Karpas-422 (cell line): Measurements from ENCODE around the gene GPR31. TPM values are rescaled to one million over a fixed set of nuclear protein-coding genes. Genes with fewer than 3 reads are reported as not detected.

Experiments
- DNase-seq: peaks from one replicate; pipeline ENCODE4 v3.0.0-alpha.2; 2015
- H2AFZ ChIP-seq: fragments of 200-600 bp; sonication (generic); 2 replicates; pipeline ENCODE4 v1.6.1; 2014; ENCODE audit warnings: antibody characterized with exemption, low read length, mixed read lengths
- H3K27ac ChIP-seq: fragments of 200-600 bp; sonication (generic); 2 replicates; pipeline ENCODE4 v1.5.1; 2014; ENCODE audit warnings: mild to moderate bottlenecking, low read length, moderate library complexity
- H3K27me3 ChIP-seq: fragments of 200-600 bp; sonication (generic); 2 replicates; pipeline ENCODE4 v1.6.1; 2014; ENCODE audit warnings: low read length, mixed read lengths
- H3K36me3 ChIP-seq: fragments of 200-600 bp; sonication (generic); 2 replicates; pipeline ENCODE4 v1.6.1; 2014; ENCODE audit warnings: low read length, mixed read lengths; ENCODE audit not compliant: insufficient read depth
- H3K4me1 ChIP-seq: fragments of 200-600 bp; sonication (generic); 2 replicates; pipeline ENCODE4 v1.6.1; 2014; ENCODE audit warnings: mild to moderate bottlenecking, low read length, mixed read lengths
- H3K4me2 ChIP-seq: fragments of 200-600 bp; sonication (generic); 2 replicates; pipeline ENCODE4 v1.6.1; 2014; ENCODE audit warnings: low read length, low read depth, mild to moderate bottlenecking; ENCODE audit not compliant: poor library complexity, severe bottlenecking
- H3K4me3 ChIP-seq: fragments of 200-600 bp; sonication (generic); 2 replicates; pipeline ENCODE4 v1.5.1; 2014; ENCODE audit warnings: mild to moderate bottlenecking, antibody characterized with exemption, low read length, mixed read lengths
- H3K79me2 ChIP-seq: fragments of 200-600 bp; sonication (generic); 2 replicates; pipeline ENCODE4 v1.6.1; 2014; ENCODE audit warnings: mild to moderate bottlenecking, low read length, mixed read lengths
- H3K9ac ChIP-seq: fragments of 200-600 bp; sonication (generic); 2 replicates; pipeline ENCODE4 v1.6.0; 2014; ENCODE audit warnings: low read length
- H3K9me2 ChIP-seq: fragments of 200-600 bp; sonication (generic), shearing (Covaris generic); replicated peaks from 2 replicates; pipeline ENCODE4 v1.6.0; 2014; ENCODE audit warnings: mild to moderate bottlenecking, low read length, moderate library complexity; ENCODE audit not compliant: insufficient read depth
- H3K9me3 ChIP-seq: fragments of 300-700, 200-600 bp; sonication (generic); 2 replicates; pipeline ENCODE4 v1.6.1; 2014; ENCODE audit warnings: low read length, mixed read lengths
- H4K20me1 ChIP-seq: fragments of 200-600 bp; sonication (generic); 2 replicates; pipeline ENCODE4 v1.6.1; 2014; ENCODE audit warnings: mild to moderate bottlenecking, antibody characterized with exemption, low read length, low read depth; ENCODE audit not compliant: insufficient read depth
- total RNA-seq: library from RNA; depleted of rRNA; stranded (reverse); fragments of >200 nt; shearing (Covaris generic); gene quantifications from 2 replicates; pipeline ENCODE4 v1.2.3, GENCODE V29; 2014; ENCODE audit warnings: low replicate concordance

GPR31 gene
- total RNA-seq, 1 experiment from 2014 or later, result not detected

DNA sequence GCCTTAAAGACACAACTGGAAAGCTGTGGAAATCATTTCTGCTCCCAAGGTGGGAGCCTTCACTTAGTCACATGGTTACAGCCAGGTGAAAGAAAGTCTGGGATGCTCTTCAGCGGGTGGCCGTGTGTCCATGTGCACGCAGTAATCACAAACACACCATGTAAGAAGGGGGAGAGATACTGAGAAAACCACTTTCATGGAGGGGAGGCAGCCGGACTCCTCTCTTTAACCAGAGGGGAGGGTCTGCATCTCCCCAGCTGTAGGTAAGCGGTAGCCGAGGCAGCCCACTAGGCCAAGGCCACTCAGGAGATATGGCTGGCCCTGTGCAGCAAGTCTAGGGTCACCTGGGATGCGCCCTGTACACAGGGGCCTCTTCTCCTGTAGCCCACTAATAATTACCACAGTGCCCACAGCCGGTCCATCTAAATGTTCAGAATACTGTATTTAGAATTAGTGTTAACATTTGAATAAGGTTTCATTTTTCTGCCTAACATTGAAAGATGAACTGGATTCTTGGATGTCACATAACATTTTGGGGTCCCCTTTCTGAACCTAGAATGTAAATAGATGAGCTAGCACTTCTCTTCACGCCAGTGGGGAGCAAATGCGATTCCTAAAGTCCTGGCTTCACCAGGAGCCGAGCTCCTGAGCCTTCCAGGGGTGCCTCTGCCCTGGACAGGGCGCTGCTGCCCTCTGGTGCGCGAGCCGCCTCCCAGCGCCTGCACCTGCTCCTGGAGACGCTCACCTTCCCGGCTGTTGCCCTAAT, 15.9 kb downstream of the GPR31 start:
- H3K4me3 ChIP-seq, result no peak overlapping the region
- peak; percentile 66 for DNase-seq
- no peaks in the 10 kb centered on the region for H3K79me2 ChIP-seq
- no peak overlapping the region for H3K27ac ChIP-seq
- no peaks in the 10 kb centered on the region for H3K9me3 ChIP-seq
- H3K36me3 ChIP-seq, result no peaks in the 10 kb centered on the region
- H3K4me2 ChIP-seq, result no peak overlapping the region
- H3K4me1 ChIP-seq, result peaks cover 7% of the 10 kb centered on the region
- H3K9me2 ChIP-seq, result no peaks in the 10 kb centered on the region
- no peaks in the 10 kb centered on the region for H4K20me1 ChIP-seq
- no peak overlapping the region for H3K9ac ChIP-seq
- H2AFZ ChIP-seq, result no peak overlapping the region
- 0 out of 2 replicates have a peak, but pooled peaks cover 3% of the 10 kb centered on the region for H3K27me3 ChIP-seq

DNA sequence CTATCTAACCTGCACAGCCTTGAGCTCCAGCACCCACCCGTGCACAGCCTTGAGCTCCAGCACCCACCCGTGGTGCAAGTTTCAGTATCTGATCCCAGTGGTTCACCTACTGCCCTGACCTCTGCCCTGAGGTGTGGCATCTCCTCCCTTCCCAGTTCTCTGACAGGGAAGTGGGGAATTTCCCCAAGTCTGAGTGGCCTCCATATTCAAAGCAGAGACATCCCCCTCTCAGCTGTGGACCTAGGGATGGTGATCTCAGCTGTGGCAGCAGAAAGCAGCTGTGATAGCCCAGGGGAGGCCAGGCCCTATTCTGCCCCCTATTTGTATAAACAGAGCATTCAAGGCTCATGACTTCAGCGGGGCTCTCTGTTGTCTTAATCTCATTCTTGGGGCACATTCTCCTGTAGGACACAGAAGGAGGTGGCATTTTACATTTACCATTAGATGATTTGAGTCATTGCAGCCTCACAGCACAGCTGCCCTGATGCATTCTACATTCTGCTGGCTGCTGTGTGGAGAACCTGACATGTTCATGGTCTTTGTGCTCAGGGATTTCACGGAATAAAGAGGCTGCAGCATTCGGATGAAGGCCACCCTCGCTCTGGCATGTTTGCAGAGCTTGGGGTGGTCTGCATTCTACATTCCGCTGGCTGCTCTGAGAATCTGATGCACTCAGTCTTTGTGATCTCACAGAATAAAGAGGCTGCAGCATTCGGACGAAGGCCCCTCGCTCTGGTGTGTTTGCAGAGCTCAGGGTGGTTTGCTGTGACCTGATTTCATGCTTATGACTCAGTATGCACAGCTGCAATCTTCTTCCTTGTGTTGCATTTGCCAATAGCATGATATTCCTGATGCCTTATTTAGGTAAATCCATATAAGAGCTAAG, 16.9 kb downstream of the GPR31 start:
- H3K4me2 ChIP-seq, result no peak overlapping the region
- H3K36me3 ChIP-seq, result no peaks in the 10 kb centered on the region
- peaks cover 7% of the 10 kb centered on the region for H3K4me1 ChIP-seq
- no peak for DNase-seq
- H3K27me3 ChIP-seq, result 0 out of 2 replicates have a peak, but pooled peaks cover 3% of the 10 kb centered on the region
- no peak overlapping the region for H3K4me3 ChIP-seq
- H3K27ac ChIP-seq, result no peak overlapping the region
- no peak overlapping the region for H2AFZ ChIP-seq
- H4K20me1 ChIP-seq, result no peaks in the 10 kb centered on the region
- H3K9me2 ChIP-seq, result no peaks in the 10 kb centered on the region
- no peak overlapping the region for H3K9ac ChIP-seq
- H3K9me3 ChIP-seq, result no peaks in the 10 kb centered on the region
- H3K79me2 ChIP-seq, result no peaks in the 10 kb centered on the region

DNA sequence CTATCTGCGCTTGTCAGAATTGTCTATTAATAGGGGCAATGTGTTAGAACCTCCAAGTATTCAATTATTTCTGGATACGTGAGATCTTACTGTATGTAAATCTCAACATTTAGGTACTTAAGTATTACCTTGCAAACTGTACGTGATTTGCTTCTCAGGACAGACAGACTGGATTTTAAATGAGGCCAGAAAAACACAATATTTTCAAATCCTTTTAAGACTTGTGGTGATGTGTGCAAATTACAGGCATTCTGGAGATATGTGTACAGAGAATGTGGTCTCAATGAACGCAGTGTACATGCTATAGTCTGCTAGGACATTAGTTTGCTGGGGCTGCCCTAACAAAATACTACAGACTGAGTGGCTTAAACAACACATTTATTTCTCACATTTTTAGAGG, 18.0 kb downstream of the GPR31 start:
- Histone ChIP-seq H2AFZ (no peak overlapping the region), H3K27ac (no peak overlapping the region), H4K20me1 (no peaks in the 10 kb centered on the region), H3K4me3 (no peak overlapping the region), H3K9me2 (no peaks in the 10 kb centered on the region), H3K79me2 (no peaks in the 10 kb centered on the region), H3K36me3 (no peaks in the 10 kb centered on the region), H3K27me3 (0 out of 2 replicates have a peak, but pooled peaks cover 2% of the 10 kb centered on the region), H3K9ac (no peak overlapping the region), H3K4me1 (peaks cover 7% of the 10 kb centered on the region), H3K9me3 (no peaks in the 10 kb centered on the region), H3K4me2 (no peak overlapping the region)
- DNase-seq, result peak; percentile 53

DNA sequence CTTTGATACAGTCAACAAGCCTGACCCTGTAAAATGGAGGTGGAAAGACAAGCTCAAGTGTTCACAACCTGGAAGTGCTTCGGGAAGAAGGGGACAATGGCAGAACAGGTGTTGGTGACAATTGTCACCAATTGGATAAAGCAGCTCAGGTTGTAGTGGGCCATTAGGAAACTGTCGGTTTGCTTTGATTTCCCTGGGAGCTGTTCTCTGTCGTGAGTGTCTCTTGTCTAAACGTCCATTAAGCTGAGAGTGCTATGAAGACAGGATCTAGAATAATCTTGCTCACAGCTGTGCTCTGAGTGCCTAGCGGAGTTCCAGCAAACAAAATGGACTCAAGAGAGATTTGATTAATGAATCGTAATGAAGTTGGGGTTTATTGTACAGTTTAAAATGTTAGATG, 19.9 kb downstream of the GPR31 start:
- no peak overlapping the region for H2AFZ ChIP-seq
- no peaks in the 10 kb centered on the region for H3K27me3 ChIP-seq
- DNase-seq, result no peak
- H3K9me2 ChIP-seq, result no peaks in the 10 kb centered on the region
- H3K4me2 ChIP-seq, result no peak overlapping the region
- H3K4me3 ChIP-seq, result no peak overlapping the region
- H3K79me2 ChIP-seq, result no peaks in the 10 kb centered on the region
- peaks cover 7% of the 10 kb centered on the region for H3K4me1 ChIP-seq
- H3K9me3 ChIP-seq, result no peaks in the 10 kb centered on the region
- 0 out of 2 replicates have a peak, but pooled peaks cover 4% of the 10 kb centered on the region for H4K20me1 ChIP-seq
- no peak overlapping the region for H3K27ac ChIP-seq
- no peaks in the 10 kb centered on the region for H3K36me3 ChIP-seq
- H3K9ac ChIP-seq, result no peak overlapping the region

DNA sequence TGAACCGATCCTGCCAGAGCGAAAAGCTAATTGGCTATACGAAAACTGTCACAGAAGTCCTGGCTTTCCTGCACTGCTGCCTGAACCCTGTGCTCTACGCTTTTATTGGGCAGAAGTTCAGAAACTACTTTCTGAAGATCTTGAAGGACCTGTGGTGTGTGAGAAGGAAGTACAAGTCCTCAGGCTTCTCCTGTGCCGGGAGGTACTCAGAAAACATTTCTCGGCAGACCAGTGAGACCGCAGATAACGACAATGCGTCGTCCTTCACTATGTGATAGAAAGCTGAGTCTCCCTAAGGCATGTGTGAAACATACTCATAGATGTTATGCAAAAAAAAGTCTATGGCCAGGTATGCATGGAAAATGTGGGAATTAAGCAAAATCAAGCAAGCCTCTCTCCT, 20.7 kb downstream of the GPR31 start:
- H3K36me3 ChIP-seq, result no peaks in the 10 kb centered on the region

DNA sequence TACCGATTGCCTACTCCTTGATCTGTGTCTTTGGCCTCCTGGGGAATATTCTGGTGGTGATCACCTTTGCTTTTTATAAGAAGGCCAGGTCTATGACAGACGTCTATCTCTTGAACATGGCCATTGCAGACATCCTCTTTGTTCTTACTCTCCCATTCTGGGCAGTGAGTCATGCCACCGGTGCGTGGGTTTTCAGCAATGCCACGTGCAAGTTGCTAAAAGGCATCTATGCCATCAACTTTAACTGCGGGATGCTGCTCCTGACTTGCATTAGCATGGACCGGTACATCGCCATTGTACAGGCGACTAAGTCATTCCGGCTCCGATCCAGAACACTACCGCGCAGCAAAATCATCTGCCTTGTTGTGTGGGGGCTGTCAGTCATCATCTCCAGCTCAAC, 21.4 kb downstream of the GPR31 start:
- Histone ChIP-seq H3K36me3 (no peaks in the 10 kb centered on the region), H3K9me2 (no peaks in the 10 kb centered on the region), H4K20me1 (0 out of 2 replicates have a peak, but pooled peaks cover 4% of the 10 kb centered on the region), H3K27ac (no peak overlapping the region), H3K79me2 (no peaks in the 10 kb centered on the region), H3K4me2 (no peak overlapping the region), H3K4me3 (no peak overlapping the region), H3K27me3 (no peaks in the 10 kb centered on the region), H3K9ac (no peak overlapping the region), H3K9me3 (no peaks in the 10 kb centered on the region), H2AFZ (no peak overlapping the region), H3K4me1 (peaks cover 7% of the 10 kb centered on the region)
- no peak for DNase-seq

More for the DNA sequence above, 20.7 kb downstream of the GPR31 start:
- no peaks in the 10 kb centered on the region for H3K9me2 ChIP-seq
- H3K27me3 ChIP-seq, result no peaks in the 10 kb centered on the region
- H3K4me1 ChIP-seq, result peaks cover 7% of the 10 kb centered on the region
- 0 out of 2 replicates have a peak, but pooled peaks cover 4% of the 10 kb centered on the region for H4K20me1 ChIP-seq
- no peak overlapping the region for H3K27ac ChIP-seq
- no peak overlapping the region for H3K9ac ChIP-seq
- no peak for DNase-seq
- no peak overlapping the region for H3K4me2 ChIP-seq
- no peak overlapping the region for H3K4me3 ChIP-seq
- no peaks in the 10 kb centered on the region for H3K79me2 ChIP-seq
- H3K9me3 ChIP-seq, result no peaks in the 10 kb centered on the region
- no peak overlapping the region for H2AFZ ChIP-seq

DNA sequence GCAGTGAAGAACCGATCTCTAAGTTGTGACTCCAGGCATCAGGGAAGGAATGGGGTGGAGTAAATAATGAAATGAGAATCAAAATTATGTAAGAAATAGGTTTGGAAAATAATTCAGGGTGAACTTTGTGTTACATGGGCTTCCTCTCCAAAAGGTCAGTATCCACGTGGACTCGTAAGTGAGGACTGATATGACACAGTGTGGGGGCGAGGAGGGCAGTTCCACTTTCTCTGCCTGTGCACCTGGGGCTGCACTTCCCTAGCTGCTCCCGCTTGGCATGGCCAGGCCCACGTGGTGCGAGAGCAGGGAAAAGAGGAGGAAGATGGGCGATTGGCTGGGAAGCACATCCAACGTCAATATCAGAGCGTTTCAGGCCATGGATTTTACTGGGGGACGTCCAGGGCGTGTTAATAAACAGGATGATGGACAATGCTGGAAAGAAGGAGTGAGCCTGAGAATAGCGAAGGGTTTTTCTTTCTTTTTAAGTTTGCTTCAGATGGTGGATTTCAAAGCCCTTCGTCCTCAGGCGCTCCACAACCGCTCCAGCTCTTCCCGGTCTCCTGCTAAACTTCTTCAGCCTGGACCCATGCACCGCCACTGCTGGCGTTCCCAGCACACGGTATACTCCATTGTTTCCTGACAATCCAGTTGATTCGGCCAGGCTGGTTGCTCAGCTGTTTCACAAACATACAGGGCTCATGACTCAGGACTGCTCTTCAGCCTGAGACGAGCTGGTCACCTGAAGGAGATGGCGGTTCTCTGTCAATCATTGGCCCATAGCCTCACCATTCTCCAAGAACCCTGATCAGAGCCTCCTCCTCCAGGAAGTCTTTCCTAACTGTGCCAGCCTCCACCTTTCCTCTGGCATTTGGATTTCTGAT, 23.1 kb downstream of the GPR31 start:
- no peak overlapping the region for H3K4me3 ChIP-seq
- H2AFZ ChIP-seq, result no peak overlapping the region
- no peaks in the 10 kb centered on the region for H3K36me3 ChIP-seq
- 0 out of 2 replicates have a peak, but pooled peaks cover 4% of the 10 kb centered on the region for H4K20me1 ChIP-seq
- H3K9me2 ChIP-seq, result no peaks in the 10 kb centered on the region
- DNase-seq, result no peak
- no peaks in the 10 kb centered on the region for H3K27me3 ChIP-seq
- H3K79me2 ChIP-seq, result no peaks in the 10 kb centered on the region
- no peaks in the 10 kb centered on the region for H3K9me3 ChIP-seq
- H3K9ac ChIP-seq, result no peak overlapping the region
- H3K4me2 ChIP-seq, result no peak overlapping the region
- H3K4me1 ChIP-seq, result peaks cover 4% of the 10 kb centered on the region
- no peak overlapping the region for H3K27ac ChIP-seq
